H9 (cell line): ENCODE results near the gene SCIN. TPM values are rescaled to one million over a fixed set of nuclear protein-coding genes. Genes with fewer than 3 reads are reported as not detected.

Experiments used
- DNase-seq: peaks from one replicate; pipeline ENCODE4 v3.0.0-alpha.2; 2017
- H2AFZ ChIP-seq: one replicate; pipeline ENCODE4 v1.6.1; 2013; ENCODE audit warnings: mild to moderate bottlenecking, low read length, control low read depth, moderate library complexity
- H2AK5ac ChIP-seq: 2 replicates; pipeline ENCODE4 v1.6.1; 2013; ENCODE audit warnings: low read length, control low read depth, mixed read lengths; ENCODE audit not compliant: insufficient read length
- H2BK120ac ChIP-seq: one replicate; pipeline ENCODE4 v1.6.1; 2013; ENCODE audit warnings: low read depth, mild to moderate bottlenecking, low read length, control low read depth, inconsistent platforms; ENCODE audit not compliant: poor library complexity, severe bottlenecking
- H2BK12ac ChIP-seq: 2 replicates; pipeline ENCODE4 v1.6.1; 2013; ENCODE audit warnings: low read length, control low read depth, mixed read lengths, low read depth; ENCODE audit not compliant: insufficient read length
- H2BK15ac ChIP-seq: 2 replicates; pipeline ENCODE4 v1.6.1; 2013; ENCODE audit warnings: low read depth, low read length, control low read depth
- H2BK20ac ChIP-seq: one replicate; pipeline ENCODE4 v1.6.1; 2013; ENCODE audit warnings: low read depth, mild to moderate bottlenecking, low read length, control low read depth, inconsistent platforms; ENCODE audit not compliant: poor library complexity, severe bottlenecking
- H2BK5ac ChIP-seq: 2 replicates; pipeline ENCODE4 v1.6.1; 2013; ENCODE audit warnings: low read length, control low read depth, mixed read lengths; ENCODE audit not compliant: insufficient read length
- H3K14ac ChIP-seq: 2 replicates; pipeline ENCODE4 v1.6.1; 2013; ENCODE audit warnings: low read length, control low read depth; ENCODE audit not compliant: insufficient read depth
- H3K18ac ChIP-seq: 2 replicates; pipeline ENCODE4 v1.6.1; 2013; ENCODE audit warnings: low read depth, mild to moderate bottlenecking, mixed read lengths, low read length, control low read depth; ENCODE audit not compliant: insufficient read length
- H3K23ac ChIP-seq: 2 replicates; pipeline ENCODE4 v1.6.1; 2013; ENCODE audit warnings: low read length, control low read depth, mixed read lengths, low read depth; ENCODE audit not compliant: insufficient read length
- H3K23me2 ChIP-seq: 2 replicates; pipeline ENCODE4 v1.6.1; 2013; ENCODE audit warnings: low read depth, mild to moderate bottlenecking, mixed read lengths, low read length, control low read depth; ENCODE audit not compliant: insufficient read length, poor library complexity, severe bottlenecking
- H3K27ac ChIP-seq: 2 replicates; pipeline ENCODE4 v1.5.1; 2013; ENCODE audit warnings: low read length, control low read depth, mixed read lengths, low read depth; ENCODE audit not compliant: insufficient read length
- H3K27me3 ChIP-seq: 2 replicates; pipeline ENCODE4 v1.6.1; 2013; ENCODE audit warnings: low read length, control low read depth, inconsistent platforms; ENCODE audit not compliant: insufficient read depth
- H3K4ac ChIP-seq: 2 replicates; pipeline ENCODE4 v1.6.1; 2013; ENCODE audit warnings: low read depth, mild to moderate bottlenecking, control low read depth, inconsistent platforms, low read length, moderate library complexity
- H3K4me1 ChIP-seq: 2 replicates; pipeline ENCODE4 v1.6.1; 2013; ENCODE audit warnings: low read length, control low read depth, inconsistent platforms; ENCODE audit not compliant: insufficient read depth
- H3K4me2 ChIP-seq: 2 replicates; pipeline ENCODE4 v1.6.1; 2013; ENCODE audit warnings: low read length, control low read depth, mixed read lengths; ENCODE audit not compliant: insufficient read length, insufficient read depth
- H3K56ac ChIP-seq: 2 replicates; pipeline ENCODE4 v1.6.1; 2013; ENCODE audit warnings: low read depth, mild to moderate bottlenecking, mixed read lengths, low read length, control low read depth; ENCODE audit not compliant: insufficient read length
- H3K79me1 ChIP-seq: 2 replicates; pipeline ENCODE4 v1.6.1; 2013; ENCODE audit warnings: low read depth, mild to moderate bottlenecking, moderate library complexity, low read length, control low read depth, inconsistent platforms; ENCODE audit not compliant: insufficient read depth, poor library complexity, severe bottlenecking
- H3K79me2 ChIP-seq: 2 replicates; pipeline ENCODE4 v1.6.1; 2013; ENCODE audit warnings: low read length, control low read depth, inconsistent platforms; ENCODE audit not compliant: insufficient read depth
- H3K9ac ChIP-seq: 2 replicates; pipeline ENCODE4 v1.6.1; 2013; ENCODE audit warnings: low read length, control low read depth, mixed read lengths; ENCODE audit not compliant: insufficient read length; ENCODE audit errors: extremely low read depth
- H3K9me3 ChIP-seq: one replicate; pipeline ENCODE4 v1.6.1; 2013; ENCODE audit warnings: low read depth, low read length, inconsistent platforms; ENCODE audit not compliant: control insufficient read depth
- H3T11ph ChIP-seq: one replicate; pipeline ENCODE4 v1.6.1; 2013; ENCODE audit warnings: mild to moderate bottlenecking, low read length, control low read depth, inconsistent platforms
- H4K20me1 ChIP-seq: one replicate; pipeline ENCODE4 v1.6.1; 2013; ENCODE audit not compliant: control insufficient read depth, insufficient read length, insufficient read depth
- H4K5ac ChIP-seq: 2 replicates; pipeline ENCODE4 v1.6.1; 2013; ENCODE audit warnings: low read depth, mild to moderate bottlenecking, mixed read lengths, low read length, control low read depth; ENCODE audit not compliant: insufficient read length
- H4K8ac ChIP-seq: replicated peaks from 2 replicates; pipeline ENCODE4 v1.6.1; 2013; ENCODE audit warnings: low read length, control low read depth, mixed read lengths, low read depth; ENCODE audit not compliant: insufficient read length
- H4K91ac ChIP-seq: 2 replicates; pipeline ENCODE4 v1.6.1; 2013; ENCODE audit warnings: low read depth, mild to moderate bottlenecking, moderate library complexity, mixed read lengths, low read length, control low read depth; ENCODE audit not compliant: insufficient read length
- H3K27ac Mint-ChIP-seq, 3 experiments: 2 replicates in 2 of 3; 3 replicates in 1 of 3; pipeline ENCODE4 v1.8.0; 2020 to 2021; ENCODE audit warnings: mixed read lengths in 3 of 3, mild to moderate bottlenecking in 1 of 3, moderate library complexity in 1 of 3
- H3K27me3 Mint-ChIP-seq: 2 replicates; pipeline ENCODE4 v1.8.0; 2021; ENCODE audit warnings: low read depth, mild to moderate bottlenecking, moderate library complexity, mixed read lengths
- H3K36me3 Mint-ChIP-seq, 3 experiments: 2 replicates in 2 of 3; 3 replicates in 1 of 3; pipeline ENCODE4 v1.8.0; 2020 to 2021; ENCODE audit warnings: low read depth in 3 of 3, mixed read lengths in 3 of 3; ENCODE audit not compliant: insufficient read depth in 1 of 3
- H3K4me1 Mint-ChIP-seq, 2 experiments: 2 replicates each; pipeline ENCODE4 v1.8.0; 2020; ENCODE audit warnings: mixed read lengths in 2 of 2
- H3K4me3 Mint-ChIP-seq, 2 experiments: 2 replicates in 1 of 2; 3 replicates in 1 of 2; pipeline ENCODE4 v1.8.0; 2020 to 2021; ENCODE audit warnings: mild to moderate bottlenecking in 2 of 2, mixed read lengths in 2 of 2, moderate library complexity in 1 of 2
- H3K9me3 Mint-ChIP-seq, 2 experiments: 2 replicates in 1 of 2; 3 replicates in 1 of 2; pipeline ENCODE4 v1.8.0; 2020; ENCODE audit warnings: mild to moderate bottlenecking in 2 of 2, mixed read lengths in 2 of 2, moderate library complexity in 1 of 2
- WGBS: extraction: QIAGEN DNeasy Blood & Tissue Kit; methylation state at CpG from one replicate; pipeline ENCODE4 v1.1.7; 2013; ENCODE audit warnings: missing lambda C conversion rate, low lambda C conversion rate, mixed read lengths; ENCODE audit not compliant: insufficient read length; ENCODE audit errors: extremely low coverage; 5-methylcytosine and 5-hydroxymethylcytosine counted together
- total RNA-seq: library from RNA; stranded (reverse); gene quantifications from 2 replicates; pipeline ENCODE4 v1.2.1, GENCODE V29; 2021
- TF ChIP-seq, protein P1 (sequence below): fragments of 200-600 bp; sonication (generic); conservative IDR thresholded peaks from 3 replicates; pipeline ENCODE4 v1.8.0; 2021; ENCODE audit warnings: antibody characterized with exemption, mild to moderate bottlenecking

SCIN gene
- total RNA-seq, 1 experiment from 2014 or later = 0.44 TPM

DNA sequence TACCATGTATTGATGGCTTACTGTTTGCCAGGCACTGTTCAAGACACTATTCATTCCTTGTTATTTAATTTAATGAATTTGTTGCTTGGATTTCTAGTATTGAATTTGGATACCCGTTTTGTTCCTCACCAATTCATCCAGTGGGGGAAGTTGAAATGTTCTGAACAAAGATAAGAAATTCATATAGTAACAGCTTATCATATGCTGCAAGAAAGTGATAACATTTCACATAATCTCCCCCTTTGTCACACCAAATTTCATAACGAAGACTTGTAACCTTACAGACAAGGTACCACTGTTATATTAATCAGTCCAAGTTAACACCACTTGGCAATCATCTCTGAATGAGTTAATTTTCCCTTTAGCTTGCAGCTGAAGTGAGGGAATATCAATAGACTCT lies 42.1 kb downstream of the SCIN start:
- no peaks in the 10 kb centered on the region for H3K23me2 ChIP-seq
- H2AFZ ChIP-seq = no peak overlapping the region
- no peaks in the 10 kb centered on the region for H3K9me3 ChIP-seq
- no peak overlapping the region for H3K4me2 ChIP-seq
- no peaks in the 10 kb centered on the region for H3K79me2 ChIP-seq
- H3K79me1 ChIP-seq = no peaks in the 10 kb centered on the region
- no peak overlapping the region for H2AK5ac ChIP-seq
- Mint-ChIP-seq H3K9me3 (no peaks in the 10 kb centered on the region), H3K4me1 (no peaks in the 10 kb centered on the region), H3K27ac (no peak overlapping the region; a peak in 1 of 7 replicates), H3K36me3 (no peaks in the 10 kb centered on the region), H3K27me3 (no peaks in the 10 kb centered on the region), H3K4me3 (no peak overlapping the region)
- H3K4me1 ChIP-seq = no peaks in the 10 kb centered on the region
- H3K27me3 ChIP-seq = no peaks in the 10 kb centered on the region
- H2BK5ac ChIP-seq = no peak overlapping the region
- H2BK20ac ChIP-seq = no peak overlapping the region
- H3K18ac ChIP-seq = no peak overlapping the region
- WGBS = no CpG with 5 or more reads among the region's 2 CpGs
- H4K5ac ChIP-seq = no peak overlapping the region
- no peak overlapping the region for H3K27ac ChIP-seq
- no peak overlapping the region for H2BK12ac ChIP-seq
- no peak overlapping the region for H4K8ac ChIP-seq
- no peak overlapping the region for H3K4ac ChIP-seq
- H2BK120ac ChIP-seq = no peak overlapping the region
- no peak for DNase-seq
- no peak overlapping the region for H3K14ac ChIP-seq
- H4K20me1 ChIP-seq = no peaks in the 10 kb centered on the region
- H3K9ac ChIP-seq = no peak overlapping the region
- TF ChIP-seq, protein P1, sequence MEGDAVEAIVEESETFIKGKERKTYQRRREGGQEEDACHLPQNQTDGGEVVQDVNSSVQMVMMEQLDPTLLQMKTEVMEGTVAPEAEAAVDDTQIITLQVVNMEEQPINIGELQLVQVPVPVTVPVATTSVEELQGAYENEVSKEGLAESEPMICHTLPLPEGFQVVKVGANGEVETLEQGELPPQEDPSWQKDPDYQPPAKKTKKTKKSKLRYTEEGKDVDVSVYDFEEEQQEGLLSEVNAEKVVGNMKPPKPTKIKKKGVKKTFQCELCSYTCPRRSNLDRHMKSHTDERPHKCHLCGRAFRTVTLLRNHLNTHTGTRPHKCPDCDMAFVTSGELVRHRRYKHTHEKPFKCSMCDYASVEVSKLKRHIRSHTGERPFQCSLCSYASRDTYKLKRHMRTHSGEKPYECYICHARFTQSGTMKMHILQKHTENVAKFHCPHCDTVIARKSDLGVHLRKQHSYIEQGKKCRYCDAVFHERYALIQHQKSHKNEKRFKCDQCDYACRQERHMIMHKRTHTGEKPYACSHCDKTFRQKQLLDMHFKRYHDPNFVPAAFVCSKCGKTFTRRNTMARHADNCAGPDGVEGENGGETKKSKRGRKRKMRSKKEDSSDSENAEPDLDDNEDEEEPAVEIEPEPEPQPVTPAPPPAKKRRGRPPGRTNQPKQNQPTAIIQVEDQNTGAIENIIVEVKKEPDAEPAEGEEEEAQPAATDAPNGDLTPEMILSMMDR = no peak
- no peak overlapping the region for H3K23ac ChIP-seq
- H2BK15ac ChIP-seq = no peak overlapping the region
- no peak overlapping the region for H4K91ac ChIP-seq
- no peak overlapping the region for H3T11ph ChIP-seq
- H3K56ac ChIP-seq = no peak overlapping the region
